Measurements from ENCODE around the gene CAMK2N1.

CAMK2N1 gene

GRCh38 chr1:20491178-20491577 lies 5.2 kb upstream of the CAMK2N1 start:
- no peak for FAIRE-seq
- no peak for DNase-seq (ENCODE audit: insufficient read length, low spot score)
- TF ChIP-seq PAX5 (IDR thresholded peaks at IDR 0.05; ENCODE audit: insufficient read depth, low read length, severe bottlenecking): no peak
- no peak for TF ChIP-seq POLR2AphosphoS5 (IDR thresholded peaks at IDR 0.05; ENCODE audit: low read depth, low read length)
- no peak for TF ChIP-seq POLR2A (IDR thresholded peaks at IDR 0.05; ENCODE audit: low read depth, low read length)
- TF ChIP-seq SPI1 (IDR thresholded peaks at IDR 0.05; ENCODE audit: low read depth, low read length): no peak
- no peak for TF ChIP-seq POU2F2 (IDR thresholded peaks at IDR 0.05; ENCODE audit: low read depth, low read length)
- TF ChIP-seq TAF1 (IDR thresholded peaks at IDR 0.05; ENCODE audit: low read depth, low read length): no peak

- DNase-seq (ENCODE audit: insufficient read length, low spot score) (no peak), FAIRE-seq (no peak)
- TF ChIP-seq SPI1 (IDR thresholded peaks at IDR 0.05; ENCODE audit: low read depth, low read length) (no peak), POLR2AphosphoS5 (IDR thresholded peaks at IDR 0.05; ENCODE audit: low read depth, low read length) (no peak), POLR2A (IDR thresholded peaks at IDR 0.05; ENCODE audit: low read depth, low read length) (no peak), POU2F2 (IDR thresholded peaks at IDR 0.05; ENCODE audit: low read depth, low read length) (no peak), PAX5 (IDR thresholded peaks at IDR 0.05; ENCODE audit: insufficient read depth, low read length, severe bottlenecking) (no peak), TAF1 (IDR thresholded peaks at IDR 0.05; ENCODE audit: low read depth, low read length) (no peak)
Observed at GRCh38 chr1:20487236-20487590, 1.2 kb upstream of the CAMK2N1 start.

- FAIRE-seq (no peak), DNase-seq (ENCODE audit: insufficient read length, low spot score) (no peak)
- TF ChIP-seq POLR2A (IDR thresholded peaks at IDR 0.05; ENCODE audit: low read depth, low read length) (no peak), SPI1 (IDR thresholded peaks at IDR 0.05; ENCODE audit: low read depth, low read length) (no peak)
Observed at GRCh38 chr1:20486457-20487235, 636 bp upstream of the CAMK2N1 start.

- DNase-seq (ENCODE audit: insufficient read length, low spot score): no peak
Observed at GRCh38 chr1:20484519-20485462, 1.2 kb downstream of the CAMK2N1 start.

GRCh38 chr1:20483833-20484518 lies 2.0 kb downstream of the CAMK2N1 start:
- peak; percentile 33 for DNase-seq (ENCODE audit: insufficient read length, low spot score)
- no peak for FAIRE-seq
- no peak for TF ChIP-seq TAF1 (IDR thresholded peaks at IDR 0.05; ENCODE audit: low read depth, low read length)
- no peak for TF ChIP-seq PAX5 (IDR thresholded peaks at IDR 0.05; ENCODE audit: insufficient read depth, low read length, severe bottlenecking)
- no peak for TF ChIP-seq POLR2AphosphoS5 (IDR thresholded peaks at IDR 0.05; ENCODE audit: low read depth, low read length)
- TF ChIP-seq POU2F2 (IDR thresholded peaks at IDR 0.05; ENCODE audit: low read depth, low read length): no peak
- no peak for TF ChIP-seq POLR2A (IDR thresholded peaks at IDR 0.05; ENCODE audit: low read depth, low read length)
- TF ChIP-seq SPI1 (IDR thresholded peaks at IDR 0.05; ENCODE audit: low read depth, low read length): no peak

More at GRCh38 chr1:20484519-20485462, 1.2 kb downstream of the CAMK2N1 start:
- no peak for FAIRE-seq
- no peak for TF ChIP-seq TAF1 (IDR thresholded peaks at IDR 0.05; ENCODE audit: low read depth, low read length)
- no peak for TF ChIP-seq SPI1 (IDR thresholded peaks at IDR 0.05; ENCODE audit: low read depth, low read length)
- no peak for TF ChIP-seq PAX5 (IDR thresholded peaks at IDR 0.05; ENCODE audit: insufficient read depth, low read length, severe bottlenecking)
- TF ChIP-seq POLR2A (IDR thresholded peaks at IDR 0.05; ENCODE audit: low read depth, low read length): no peak

GRCh38 chr1:20483098-20483832 lies 2.7 kb downstream of the CAMK2N1 start:
- no peak for TF ChIP-seq SPI1 (IDR thresholded peaks at IDR 0.05; ENCODE audit: low read depth, low read length)
- TF ChIP-seq POLR2AphosphoS5 (IDR thresholded peaks at IDR 0.05; ENCODE audit: low read depth, low read length): no peak
- no peak for TF ChIP-seq TAF1 (IDR thresholded peaks at IDR 0.05; ENCODE audit: low read depth, low read length)
- TF ChIP-seq POLR2A (IDR thresholded peaks at IDR 0.05; ENCODE audit: low read depth, low read length): no peak
- no peak for TF ChIP-seq POU2F2 (IDR thresholded peaks at IDR 0.05; ENCODE audit: low read depth, low read length)
- TF ChIP-seq PAX5 (IDR thresholded peaks at IDR 0.05; ENCODE audit: insufficient read depth, low read length, severe bottlenecking): no peak
- no peak for FAIRE-seq
- DNase-seq (ENCODE audit: insufficient read length, low spot score): no peak

GRCh38 chr1:20481643-20482498 lies 4.1 kb downstream of the CAMK2N1 start:
- no peak for DNase-seq (ENCODE audit: insufficient read length, low spot score)
- TF ChIP-seq TAF1 (IDR thresholded peaks at IDR 0.05; ENCODE audit: low read depth, low read length): no peak
- TF ChIP-seq POU2F2 (IDR thresholded peaks at IDR 0.05; ENCODE audit: low read depth, low read length): no peak
- no peak for TF ChIP-seq SPI1 (IDR thresholded peaks at IDR 0.05; ENCODE audit: low read depth, low read length)
- TF ChIP-seq POLR2AphosphoS5 (IDR thresholded peaks at IDR 0.05; ENCODE audit: low read depth, low read length): no peak
- TF ChIP-seq POLR2A (IDR thresholded peaks at IDR 0.05; ENCODE audit: low read depth, low read length): no peak
- no peak for TF ChIP-seq PAX5 (IDR thresholded peaks at IDR 0.05; ENCODE audit: insufficient read depth, low read length, severe bottlenecking)
- FAIRE-seq: no peak

Measured in GM12891 (cell line).